Fibroblast of lung (primary cell): Measurements from ENCODE around the gene TMEM74B.

Experiments
- CTCF ChIP-seq, 2 donors: IDR thresholded peaks in 1 of 2; conservative IDR thresholded peaks in 1 of 2; 1 replicate in 1 of 2; 2 replicates in 1 of 2; pipeline ENCODE4 v1.5.1; 2011 to 2012; ENCODE audit warnings: low read length in 2 of 2, control low read depth in 1 of 2, inconsistent platforms in 1 of 2, low read depth in 1 of 2, mild to moderate bottlenecking in 1 of 2
- EZH2 ChIP-seq: IDR thresholded peaks from 2 replicates; pipeline ENCODE4 v1.5.1; 2012; ENCODE audit warnings: low read length, control low read depth, mild to moderate bottlenecking; ENCODE audit errors: missing control alignments

DNA sequence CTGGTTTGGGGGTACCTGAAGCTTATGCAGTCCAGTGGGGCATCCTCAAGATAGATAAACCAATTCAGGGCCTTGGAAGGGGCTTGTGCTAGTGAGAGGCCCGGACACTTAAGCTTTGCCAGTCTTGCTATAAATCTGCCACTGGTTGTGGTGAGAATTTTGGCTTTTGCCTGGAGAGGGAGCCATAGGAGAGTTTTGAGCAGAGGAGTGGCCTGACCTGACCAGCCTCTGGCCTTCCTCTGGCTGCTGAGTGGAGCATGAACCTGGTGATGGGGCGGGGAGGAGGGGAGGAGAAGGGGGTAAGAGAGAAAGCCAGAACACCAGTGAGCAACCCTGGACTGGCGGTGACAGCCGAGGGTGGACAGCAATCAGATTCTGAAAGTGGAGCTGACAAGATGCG is 7.1 kb downstream of the TMEM74B start:
- TF ChIP-seq CTCF (conservative IDR thresholded peaks at IDR 0.05 in 1 of 2, IDR thresholded peaks at IDR 0.05 in 1 of 2; ENCODE audit: low read depth in 1 of 2, low read length in 2 of 2), result no peak
- no peak for TF ChIP-seq EZH2
